GM12872 (cell line): ENCODE results near the gene PPP6R2.

ENCODE experiments used
- TF ChIP-seq, protein P1 (sequence below): IDR thresholded peaks from 3 replicates; pipeline ENCODE4 v1.5.1; 2011; ENCODE audit warnings: low read depth, mild to moderate bottlenecking, low read length, moderate library complexity; ENCODE audit not compliant: insufficient read depth

Gene PPP6R2

DNA sequence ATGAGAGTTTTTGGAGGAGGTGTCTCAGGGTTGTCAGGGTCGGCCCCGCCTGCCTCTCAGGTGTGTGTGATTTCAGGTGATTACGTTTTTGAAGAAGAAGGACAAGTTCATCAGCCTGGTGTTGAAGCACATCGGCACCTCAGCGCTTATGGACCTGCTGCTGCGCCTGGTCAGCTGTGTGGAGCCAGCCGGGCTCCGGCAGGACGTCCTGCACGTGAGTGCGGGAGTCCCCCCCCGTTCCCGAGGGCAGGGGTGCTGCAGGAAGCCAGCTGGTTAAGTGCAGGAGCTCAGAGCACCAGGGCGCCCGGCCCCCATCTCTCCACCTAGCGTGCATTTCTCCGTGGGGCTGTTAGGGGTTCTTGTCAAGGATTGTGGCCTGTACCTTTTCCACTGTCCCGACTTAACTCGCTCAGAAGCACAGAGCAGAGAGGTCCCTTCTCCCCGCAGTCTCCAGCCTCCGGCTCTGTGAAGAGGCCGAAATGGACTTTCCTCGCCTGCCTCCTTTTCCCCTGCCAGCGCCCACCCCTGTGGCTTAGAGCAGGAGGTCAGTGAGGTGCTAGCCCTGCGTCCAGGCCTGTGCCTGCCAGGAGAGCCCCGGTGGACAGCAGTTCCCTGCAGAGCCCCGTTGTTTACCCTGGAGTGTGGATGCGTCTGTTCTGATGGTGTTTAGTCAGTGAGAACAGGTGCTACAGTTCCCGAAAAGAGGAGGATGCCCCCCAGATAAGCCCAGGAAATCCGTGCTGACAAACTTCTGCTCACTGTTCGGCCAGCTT, 71.5 kb downstream of the PPP6R2 start:
- TF ChIP-seq, protein P1, sequence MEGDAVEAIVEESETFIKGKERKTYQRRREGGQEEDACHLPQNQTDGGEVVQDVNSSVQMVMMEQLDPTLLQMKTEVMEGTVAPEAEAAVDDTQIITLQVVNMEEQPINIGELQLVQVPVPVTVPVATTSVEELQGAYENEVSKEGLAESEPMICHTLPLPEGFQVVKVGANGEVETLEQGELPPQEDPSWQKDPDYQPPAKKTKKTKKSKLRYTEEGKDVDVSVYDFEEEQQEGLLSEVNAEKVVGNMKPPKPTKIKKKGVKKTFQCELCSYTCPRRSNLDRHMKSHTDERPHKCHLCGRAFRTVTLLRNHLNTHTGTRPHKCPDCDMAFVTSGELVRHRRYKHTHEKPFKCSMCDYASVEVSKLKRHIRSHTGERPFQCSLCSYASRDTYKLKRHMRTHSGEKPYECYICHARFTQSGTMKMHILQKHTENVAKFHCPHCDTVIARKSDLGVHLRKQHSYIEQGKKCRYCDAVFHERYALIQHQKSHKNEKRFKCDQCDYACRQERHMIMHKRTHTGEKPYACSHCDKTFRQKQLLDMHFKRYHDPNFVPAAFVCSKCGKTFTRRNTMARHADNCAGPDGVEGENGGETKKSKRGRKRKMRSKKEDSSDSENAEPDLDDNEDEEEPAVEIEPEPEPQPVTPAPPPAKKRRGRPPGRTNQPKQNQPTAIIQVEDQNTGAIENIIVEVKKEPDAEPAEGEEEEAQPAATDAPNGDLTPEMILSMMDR: no peak

DNA sequence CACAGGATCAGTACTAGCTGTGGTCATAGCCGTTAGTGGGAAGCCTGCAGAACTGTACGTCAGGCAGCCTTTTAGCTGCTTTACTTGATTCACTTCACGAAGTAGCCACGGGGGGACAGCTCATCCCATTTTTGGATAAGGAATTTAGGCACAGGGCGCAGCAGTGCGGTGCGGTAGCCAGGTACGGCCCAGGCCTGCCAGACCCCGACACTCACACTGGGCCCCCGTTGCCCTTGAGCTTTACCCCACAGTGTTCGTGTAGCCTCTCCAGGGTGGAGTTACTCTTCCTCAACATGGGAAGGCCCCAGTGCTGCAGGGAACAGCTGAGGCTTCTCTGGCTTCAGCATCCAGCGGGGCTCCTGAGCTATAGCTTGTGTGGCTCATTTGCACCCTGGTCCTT, 72.3 kb downstream of the PPP6R2 start:
- TF ChIP-seq, protein P1: no peak

DNA sequence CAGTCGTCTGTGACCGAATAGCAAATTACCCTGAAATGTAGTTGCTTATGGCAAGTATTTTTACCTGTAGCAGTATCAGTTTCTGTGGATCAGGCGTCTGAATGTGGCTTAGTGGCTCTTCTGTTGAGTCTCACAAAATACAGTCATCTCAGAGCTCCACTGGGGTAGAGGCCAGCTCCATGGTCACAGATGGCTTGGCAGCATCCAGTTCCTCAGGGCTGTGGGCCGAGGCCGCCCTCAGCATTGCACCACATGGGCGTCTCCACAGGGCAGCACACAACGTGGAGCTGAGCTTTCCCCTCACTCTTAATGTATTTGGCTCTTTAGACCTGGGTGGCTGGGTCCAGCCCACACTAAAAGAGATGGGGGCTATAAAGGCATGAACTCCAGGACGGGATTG, 73.9 kb downstream of the PPP6R2 start:
- TF ChIP-seq, protein P1: no peak

DNA sequence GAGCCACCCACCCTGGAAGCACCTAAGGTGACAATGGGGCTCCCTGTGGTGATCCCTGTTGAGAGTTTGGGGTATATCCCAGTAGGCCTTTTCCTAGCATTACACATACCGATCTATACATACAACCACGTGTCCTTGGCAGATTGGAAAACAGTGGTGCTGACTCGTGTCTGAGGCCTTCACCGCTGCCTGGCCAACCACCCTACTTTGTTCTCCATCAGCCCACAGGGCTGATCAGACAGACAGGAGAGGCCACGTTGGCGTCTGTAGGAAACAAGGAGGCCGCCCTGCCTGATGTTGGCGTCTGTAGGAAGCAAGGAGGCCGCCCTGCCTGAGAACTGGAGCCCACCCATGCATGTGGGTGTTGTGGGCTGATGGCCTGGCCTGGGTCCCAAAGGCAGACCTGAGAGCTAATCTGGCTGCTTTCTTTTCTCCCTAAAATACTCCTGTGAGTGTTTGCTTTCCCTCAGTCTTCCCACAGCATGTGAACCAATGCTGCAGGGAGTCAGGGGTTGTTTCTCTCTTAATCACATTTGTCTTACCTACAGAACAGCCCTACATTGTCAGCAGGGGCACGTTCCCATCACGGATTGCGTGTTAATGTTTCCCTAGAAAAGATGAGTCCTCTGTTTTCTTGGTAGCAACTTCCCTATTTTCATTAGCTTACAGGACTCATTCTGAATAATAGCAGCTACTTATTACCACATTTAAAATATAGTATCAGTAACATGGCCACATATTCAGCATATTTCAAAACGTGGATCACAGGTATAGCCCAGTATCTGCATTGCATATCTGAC, 74.5 kb downstream of the PPP6R2 start:
- TF ChIP-seq, protein P1: no peak

DNA sequence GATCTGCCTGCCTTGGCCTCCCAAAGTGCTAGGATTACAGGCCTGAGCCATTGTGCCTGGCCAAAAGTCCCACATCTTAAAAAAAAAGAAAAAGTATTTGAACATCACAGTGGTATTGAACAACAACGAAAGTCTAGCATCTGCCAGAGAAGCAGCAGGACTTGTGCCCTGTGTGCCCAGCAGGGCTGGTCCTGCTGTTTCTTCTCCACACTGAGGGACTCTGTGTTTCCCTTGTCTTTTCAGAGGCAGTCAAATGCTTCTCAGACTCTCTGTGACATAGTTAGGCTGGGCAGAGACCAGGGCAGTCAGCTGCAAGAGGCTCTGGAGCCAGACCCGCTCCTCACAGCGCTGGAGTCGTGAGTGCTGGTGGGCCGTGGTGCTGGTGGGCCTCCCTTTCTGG, 75.5 kb downstream of the PPP6R2 start:
- TF ChIP-seq, protein P1: no peak

DNA sequence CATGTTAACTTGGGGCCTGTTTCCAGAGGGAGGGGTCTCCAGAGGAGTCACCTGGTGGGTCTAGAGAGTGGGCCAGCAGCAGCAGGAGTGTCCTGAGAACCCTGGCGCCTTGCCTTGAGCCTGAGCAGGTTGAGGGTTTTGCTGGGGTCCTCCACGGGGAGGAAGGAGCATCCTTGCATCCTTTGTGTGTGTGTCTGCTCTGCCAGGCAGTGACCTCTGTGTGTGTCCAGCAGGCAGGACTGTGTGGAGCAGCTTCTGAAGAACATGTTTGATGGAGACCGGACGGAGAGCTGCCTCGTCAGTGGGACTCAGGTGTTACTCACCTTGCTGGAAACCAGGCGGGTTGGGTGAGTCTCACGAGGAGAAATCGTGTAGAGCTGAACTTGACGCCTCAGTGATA, 76.0 kb downstream of the PPP6R2 start:
- TF ChIP-seq, protein P1: no peak

DNA sequence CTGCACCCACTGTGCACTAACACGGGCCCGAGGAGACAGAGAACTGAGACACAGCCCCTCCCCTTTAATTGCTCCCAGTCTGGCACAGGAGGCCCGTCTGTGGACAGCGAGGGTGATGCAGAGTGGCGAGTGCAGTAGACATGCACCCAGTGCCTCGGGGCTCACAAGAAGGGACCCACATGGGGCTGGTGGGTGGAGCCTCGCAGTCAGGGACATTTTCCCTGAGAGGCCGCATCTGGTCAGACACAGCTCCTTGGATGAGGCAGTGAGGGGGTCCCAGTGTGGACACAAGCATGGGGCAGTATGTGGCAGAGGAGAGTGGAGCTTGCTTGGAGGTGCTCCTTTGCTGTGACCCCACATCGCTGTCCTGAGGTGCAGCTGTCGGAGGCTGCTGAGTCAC, 76.9 kb downstream of the PPP6R2 start:
- TF ChIP-seq, protein P1: no peak
